Measurements from ENCODE around the gene MIX23.

DNA sequence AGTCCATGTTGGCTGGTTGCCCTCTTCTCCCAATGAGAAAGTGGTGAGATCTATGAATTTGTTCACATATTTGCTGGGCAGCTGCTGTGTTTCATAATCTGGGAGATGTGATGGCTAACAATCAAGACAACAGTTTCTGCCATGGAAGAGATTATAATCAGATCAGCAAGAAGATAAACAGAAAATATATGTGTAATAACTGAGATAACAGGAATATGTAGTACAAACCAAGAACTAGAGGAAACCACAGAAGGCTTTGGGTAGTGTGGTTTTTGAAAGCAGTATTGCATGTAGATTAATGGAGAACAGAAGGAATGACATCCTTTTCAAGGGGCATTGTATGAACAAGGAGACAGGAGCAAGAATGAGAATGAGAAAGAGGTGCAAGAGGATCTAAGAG is 70.2 kb downstream of the MIX23 start:
- TF ChIP-seq, protein P1, sequence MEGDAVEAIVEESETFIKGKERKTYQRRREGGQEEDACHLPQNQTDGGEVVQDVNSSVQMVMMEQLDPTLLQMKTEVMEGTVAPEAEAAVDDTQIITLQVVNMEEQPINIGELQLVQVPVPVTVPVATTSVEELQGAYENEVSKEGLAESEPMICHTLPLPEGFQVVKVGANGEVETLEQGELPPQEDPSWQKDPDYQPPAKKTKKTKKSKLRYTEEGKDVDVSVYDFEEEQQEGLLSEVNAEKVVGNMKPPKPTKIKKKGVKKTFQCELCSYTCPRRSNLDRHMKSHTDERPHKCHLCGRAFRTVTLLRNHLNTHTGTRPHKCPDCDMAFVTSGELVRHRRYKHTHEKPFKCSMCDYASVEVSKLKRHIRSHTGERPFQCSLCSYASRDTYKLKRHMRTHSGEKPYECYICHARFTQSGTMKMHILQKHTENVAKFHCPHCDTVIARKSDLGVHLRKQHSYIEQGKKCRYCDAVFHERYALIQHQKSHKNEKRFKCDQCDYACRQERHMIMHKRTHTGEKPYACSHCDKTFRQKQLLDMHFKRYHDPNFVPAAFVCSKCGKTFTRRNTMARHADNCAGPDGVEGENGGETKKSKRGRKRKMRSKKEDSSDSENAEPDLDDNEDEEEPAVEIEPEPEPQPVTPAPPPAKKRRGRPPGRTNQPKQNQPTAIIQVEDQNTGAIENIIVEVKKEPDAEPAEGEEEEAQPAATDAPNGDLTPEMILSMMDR (IDR thresholded peaks at IDR 0.05), result no peak
- no peak for TF ChIP-seq POLR2A (IDR thresholded peaks at IDR 0.05)

Measured in suprapubic skin (tissue), 3 donors.